GM21515 (cell line): Measurements from ENCODE around the gene PRRG2.
A peak's percentile ranks its signal among the peaks of the same experiment; 100 is the strongest.

Experiments
- ATAC-seq: cut with Tn5 transposase; IDR thresholded peaks from one replicate; pipeline ENCODE4 v1.9.1; 2021; ENCODE audit not compliant: unreplicated experiment

Gene PRRG2

DNA sequence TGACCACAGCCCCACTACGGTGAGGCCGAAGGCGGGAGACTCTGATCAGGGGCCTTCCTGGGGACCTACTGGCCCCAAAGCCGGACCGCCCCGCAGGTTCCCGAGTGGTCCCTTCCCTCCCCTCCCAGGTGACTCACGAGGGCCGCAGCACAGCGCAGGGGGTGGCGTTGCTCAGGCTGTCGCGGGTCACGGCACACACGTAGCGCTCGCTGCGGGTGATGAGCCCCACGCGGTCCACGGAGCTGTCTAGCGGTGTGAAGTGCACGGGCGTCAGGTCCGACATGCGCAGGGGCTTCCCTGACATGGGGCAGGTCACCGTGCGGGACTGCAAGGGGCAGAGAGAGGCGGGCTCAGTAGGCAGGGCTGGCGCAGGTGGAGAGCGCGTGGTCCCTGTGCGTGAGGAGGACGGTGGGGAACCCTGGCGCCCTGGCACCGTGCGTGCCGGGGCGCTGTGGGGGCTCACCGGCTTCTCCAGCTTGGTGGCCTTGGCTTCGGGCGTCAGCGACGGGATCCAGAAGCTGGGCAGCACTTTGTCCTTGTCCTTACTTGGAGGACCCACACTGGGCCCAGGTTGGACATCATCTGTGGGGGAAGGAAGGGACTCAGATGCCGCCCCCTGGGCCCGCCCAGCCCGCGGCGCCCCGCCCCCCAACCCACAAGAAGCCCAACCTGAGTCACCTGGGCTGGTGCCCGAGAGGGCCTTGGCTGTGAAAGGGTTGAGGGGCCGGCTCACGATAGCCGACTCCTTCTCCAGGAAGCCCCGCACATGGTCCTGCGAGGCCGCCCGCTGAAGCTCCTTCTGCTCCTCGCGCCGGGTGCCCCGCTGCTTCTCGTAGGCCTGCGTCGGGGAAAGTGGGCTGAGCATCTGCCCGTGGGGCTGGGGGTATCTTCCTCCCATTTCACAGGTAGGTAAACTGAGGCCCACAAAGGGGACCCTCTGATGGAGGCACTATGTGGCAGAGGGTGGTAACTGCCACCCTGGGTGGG is 24.4 kb upstream of the PRRG2 start:
- ATAC-seq = no peak

DNA sequence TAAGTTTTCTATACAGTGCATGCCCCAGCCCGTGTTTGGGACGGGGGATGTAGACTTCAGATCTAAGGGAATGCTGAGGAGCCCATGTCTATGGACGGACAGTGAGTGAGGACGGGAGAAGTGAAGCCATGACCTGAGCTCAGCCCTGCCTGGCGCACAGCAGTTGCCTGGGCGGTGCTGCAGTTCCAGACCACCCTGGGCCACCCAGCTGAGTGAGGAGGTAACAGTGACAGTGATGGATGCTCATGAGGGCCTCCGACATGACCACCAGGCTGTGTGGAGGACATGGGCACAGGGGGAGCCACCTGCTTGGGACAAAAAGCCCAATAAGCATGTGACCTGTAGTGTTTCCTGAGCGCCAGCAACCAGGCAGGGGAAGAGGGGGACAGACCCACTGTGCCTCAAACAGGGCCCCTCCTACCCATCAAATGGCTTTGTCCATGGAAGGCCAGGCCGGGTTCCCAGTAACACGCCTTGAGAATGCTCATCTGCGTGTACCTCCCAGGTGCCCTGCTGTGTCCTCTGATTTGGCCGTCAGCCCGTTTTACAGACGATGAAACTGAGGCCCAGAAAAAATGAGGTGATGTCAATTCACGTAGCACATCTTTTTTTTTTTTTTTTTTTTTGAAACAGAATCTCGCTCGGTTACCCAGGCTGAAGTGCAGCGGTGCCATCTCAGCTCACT is 23.3 kb upstream of the PRRG2 start:
- ATAC-seq = no peak

DNA sequence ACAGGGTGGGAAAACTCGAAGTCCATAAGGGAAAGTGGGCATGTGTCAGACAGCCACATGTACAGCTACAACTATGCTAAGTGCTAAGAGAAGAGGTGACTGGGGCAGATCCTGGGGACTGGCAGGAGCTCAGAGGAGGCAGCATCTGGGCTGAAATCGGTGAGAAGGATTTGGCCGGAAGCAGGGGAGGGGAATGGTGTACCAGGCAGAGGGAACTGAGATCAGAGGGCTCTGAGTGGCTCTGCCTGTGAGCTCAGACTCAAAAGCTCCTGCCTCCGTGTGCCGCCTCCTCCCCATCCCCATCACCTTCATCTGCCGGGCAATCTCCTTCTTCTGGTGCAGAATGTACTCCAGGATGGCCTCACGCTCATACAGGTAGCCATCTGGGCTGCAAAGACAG is 22.5 kb upstream of the PRRG2 start:
- ATAC-seq = no peak

DNA sequence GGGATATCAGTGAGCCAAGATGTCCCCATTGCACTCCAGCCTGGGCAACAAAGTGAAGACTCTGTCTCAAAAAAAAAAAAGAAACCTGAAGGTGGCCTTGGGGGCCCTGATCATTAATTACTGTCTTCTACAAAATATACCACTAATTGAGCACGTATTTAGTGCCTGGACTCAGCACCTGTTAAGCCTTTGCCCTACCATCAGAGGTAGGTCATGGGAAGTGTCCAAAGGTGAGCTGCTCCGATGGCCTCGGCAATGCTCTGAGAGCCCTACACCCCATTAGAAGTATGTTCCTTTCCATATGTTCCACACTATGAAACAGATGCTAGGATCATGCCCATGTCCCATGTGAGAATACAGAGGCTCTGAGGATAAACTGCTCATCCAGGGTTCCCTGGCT is 21.7 kb upstream of the PRRG2 start:
- ATAC-seq = no peak

DNA sequence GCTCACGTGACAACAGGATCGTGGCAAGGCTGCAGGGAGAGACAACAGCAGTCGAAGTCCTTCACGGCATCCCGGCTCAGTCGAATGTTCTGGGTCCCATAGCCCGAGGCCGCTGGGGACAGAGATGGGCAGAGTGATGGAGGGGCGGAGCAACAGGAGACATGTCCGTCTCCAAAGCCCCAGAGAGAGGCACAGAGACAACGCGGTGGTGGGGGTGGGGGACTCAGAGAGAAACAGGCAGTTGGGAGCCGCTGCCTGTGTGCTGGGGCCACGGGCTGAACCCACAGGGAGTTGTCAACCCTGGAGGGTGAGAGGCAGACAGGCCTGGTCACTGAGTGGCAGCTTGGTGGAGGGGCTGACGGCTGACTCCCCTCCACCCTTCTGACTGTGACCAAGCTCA is 21.2 kb upstream of the PRRG2 start:
- ATAC-seq = no peak

DNA sequence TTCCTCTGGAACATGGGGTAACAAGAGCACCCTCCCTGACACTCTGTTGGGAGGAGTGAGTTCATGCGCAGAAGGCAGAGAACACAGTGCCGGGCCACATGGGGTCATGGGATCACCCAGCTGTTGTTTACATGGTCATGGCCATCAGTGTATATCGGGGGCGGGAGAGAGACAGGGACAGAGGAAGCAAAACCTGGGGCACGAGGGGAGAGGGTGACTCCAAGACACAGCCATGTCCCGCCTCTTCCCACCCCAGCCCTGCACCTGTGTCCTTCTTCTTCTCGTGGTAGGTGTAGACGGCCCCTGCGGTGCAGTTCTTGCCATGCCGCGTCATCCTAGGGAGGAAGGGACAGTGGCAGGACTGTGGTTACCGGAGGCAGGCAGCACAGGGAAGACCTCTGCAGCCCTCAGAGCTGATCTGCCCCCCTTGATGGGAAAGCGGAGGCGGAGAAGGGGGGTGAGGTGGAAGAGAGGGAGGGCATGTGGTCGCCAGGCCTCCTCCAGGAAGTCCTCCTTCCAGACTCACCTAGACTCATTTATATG is 20.7 kb upstream of the PRRG2 start:
- ATAC-seq = no peak

DNA sequence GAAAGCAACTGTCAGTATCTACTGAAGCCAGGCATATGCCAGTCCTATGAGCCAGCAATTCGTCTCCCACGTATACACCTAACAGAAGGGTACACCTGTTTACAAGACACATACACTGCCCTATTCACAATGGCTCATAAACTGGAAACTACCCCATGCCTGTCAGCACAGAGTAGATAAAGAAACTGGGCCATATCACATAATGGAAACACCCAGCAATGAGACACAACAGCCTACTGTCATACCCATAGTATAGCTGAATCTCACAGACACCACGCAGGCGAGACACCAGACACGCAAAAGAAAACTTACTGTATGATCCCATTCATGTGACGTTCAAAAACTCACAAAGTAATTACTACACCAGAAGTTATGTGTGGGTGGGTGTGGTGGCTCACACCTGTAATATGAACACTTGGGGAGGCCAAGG is 16.5 kb upstream of the PRRG2 start:
- ATAC-seq = no peak

DNA sequence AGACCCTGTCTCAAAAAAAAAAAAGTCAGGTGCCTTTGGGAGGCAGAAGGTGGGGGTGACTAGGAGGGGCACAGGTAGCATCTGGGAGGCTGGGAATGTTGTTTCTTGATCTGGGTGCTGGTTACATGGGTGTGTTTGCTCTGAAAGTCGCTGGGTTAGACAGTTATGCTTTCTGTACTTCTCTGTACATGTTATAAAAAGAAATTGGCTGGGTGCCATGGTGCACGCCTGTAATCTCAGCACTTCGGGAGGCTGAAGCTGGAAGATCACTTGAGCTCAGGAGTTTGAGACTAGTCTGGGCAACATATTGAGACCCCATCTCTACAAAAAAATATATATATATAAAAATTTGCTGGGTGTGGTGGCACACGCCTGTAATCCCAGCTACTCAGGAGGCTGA is 15.9 kb upstream of the PRRG2 start:
- no peak for ATAC-seq

DNA sequence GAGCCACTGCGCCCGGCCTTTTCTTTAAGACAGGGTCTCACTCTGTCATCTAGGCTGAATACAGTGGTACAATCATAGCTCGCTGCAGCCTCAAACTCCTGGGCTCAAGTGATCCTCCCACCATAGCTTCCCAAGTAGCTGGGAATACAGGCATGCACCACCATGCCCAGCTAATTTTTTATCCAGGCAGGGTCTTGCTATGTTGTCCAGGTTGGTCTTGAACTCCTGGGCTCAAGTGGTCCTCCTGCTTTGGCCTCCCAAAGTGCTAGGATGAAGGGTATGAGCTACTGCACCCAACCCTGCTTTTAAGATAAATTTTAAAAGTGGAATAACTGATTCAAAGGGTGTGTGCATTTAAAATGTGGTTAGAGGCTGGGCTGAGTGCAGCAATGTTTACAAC is 14.8 kb upstream of the PRRG2 start:
- ATAC-seq = no peak

DNA sequence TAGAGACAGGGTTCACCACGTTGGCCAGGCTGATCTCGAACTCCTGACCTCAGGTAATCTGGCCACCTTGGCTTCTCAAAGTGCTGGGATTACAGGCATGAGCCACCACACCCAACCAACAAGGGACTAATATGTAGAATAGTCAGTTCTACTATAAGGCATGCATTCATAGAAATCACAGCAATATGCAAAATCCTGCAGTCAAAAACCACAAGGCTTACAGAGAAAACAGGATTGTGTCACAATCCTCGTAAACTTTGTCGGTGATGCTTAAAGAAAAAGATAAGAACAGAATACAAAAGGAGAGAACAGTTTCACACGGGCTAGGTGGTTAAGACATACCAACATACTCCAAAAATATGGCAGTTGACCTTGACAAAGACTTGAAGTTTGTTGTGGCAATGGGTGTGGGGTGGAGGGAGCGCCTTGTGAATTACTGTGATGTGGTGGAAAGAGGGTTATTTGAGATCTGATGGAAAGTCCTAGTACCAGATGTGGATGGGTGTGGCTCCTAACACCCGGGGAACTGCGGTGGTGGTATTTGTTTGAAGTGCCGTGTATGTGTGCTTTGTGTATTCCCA is 13.2 kb upstream of the PRRG2 start:
- ATAC-seq = no peak

DNA sequence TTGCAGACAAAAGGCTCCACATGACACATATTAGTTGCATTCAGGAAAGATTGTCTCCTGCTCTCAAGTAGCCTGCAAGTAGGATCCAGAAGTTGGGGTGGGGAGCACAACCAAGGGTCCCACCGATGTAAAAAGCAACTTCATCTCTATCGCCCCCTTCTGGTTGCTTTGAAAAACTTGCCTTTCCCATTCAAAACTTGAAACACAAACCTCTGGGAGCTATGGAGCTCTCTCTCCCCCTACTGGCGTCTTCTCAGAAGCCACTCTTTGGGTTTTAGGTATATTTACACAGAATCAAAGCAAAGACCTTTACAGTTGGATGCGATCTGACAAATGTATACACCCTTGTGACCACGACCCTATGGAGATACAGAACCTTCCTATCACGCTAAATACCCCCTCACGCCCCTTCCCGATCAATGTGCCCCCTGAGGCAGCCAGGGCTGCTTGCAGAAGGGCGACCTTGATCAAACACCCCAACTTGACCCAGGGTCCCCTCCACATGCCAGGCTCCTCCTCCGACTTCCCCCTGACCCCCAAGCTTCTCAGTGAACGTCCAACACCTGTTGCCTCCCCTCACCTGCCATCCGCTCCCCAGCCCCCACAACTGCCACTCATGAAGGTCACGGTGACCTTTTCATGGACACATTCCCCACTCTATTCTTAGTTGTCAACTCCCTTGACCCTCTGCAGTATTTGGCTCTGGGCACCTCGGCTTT is 10.8 kb upstream of the PRRG2 start:
- ATAC-seq = no peak

DNA sequence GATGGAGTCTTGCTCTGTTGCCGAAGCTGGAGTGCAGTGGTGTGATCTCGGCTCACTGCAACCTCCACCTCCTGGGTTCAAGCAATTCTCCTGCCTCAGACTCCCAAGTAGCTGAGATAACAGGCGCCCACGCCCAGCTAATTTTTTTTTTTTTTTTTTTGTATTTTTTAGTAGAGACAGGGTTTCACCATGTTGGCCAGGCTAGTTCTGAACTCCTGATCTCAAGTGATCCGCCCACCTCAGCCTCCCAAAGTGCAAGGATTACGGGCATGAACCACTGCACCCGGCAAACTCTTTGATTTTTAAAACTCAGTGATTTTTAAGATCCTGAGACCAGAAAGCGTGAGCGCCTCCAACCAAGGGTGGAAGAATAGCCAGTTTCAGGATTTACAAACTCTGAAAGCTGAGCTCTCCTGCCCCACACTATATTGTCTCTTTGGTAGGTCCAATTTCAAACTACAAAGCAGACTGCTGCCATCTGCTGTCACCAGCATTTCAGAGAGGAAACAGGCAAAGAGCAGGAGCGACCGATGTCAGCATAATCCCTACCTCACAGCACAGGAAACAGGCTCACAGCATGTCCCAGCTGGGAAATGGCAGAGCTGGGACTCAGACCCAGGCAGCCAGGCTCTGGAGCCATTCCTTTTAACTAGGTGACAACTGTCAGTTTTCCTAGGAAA is 10.0 kb upstream of the PRRG2 start:
- no peak for ATAC-seq

DNA sequence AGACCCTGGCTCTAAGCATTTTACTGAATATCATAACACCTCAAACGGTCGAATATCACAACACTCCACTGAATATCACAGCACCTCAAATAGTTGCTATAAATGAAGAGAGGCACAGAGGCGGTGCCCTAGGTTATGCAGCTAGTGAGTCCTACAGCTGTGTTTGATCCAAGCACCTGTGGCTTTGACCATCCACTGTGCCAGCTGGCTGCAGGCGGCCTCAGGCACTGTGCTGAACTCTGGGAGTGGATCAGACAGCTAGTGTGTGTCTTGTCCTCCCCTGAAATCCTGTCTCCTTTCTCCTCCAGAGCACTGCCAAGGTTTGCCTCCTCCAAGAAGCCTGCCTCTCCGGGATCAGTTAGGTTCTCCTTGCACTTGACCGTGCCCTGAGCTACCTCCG is 8.1 kb upstream of the PRRG2 start:
- ATAC-seq = no peak

DNA sequence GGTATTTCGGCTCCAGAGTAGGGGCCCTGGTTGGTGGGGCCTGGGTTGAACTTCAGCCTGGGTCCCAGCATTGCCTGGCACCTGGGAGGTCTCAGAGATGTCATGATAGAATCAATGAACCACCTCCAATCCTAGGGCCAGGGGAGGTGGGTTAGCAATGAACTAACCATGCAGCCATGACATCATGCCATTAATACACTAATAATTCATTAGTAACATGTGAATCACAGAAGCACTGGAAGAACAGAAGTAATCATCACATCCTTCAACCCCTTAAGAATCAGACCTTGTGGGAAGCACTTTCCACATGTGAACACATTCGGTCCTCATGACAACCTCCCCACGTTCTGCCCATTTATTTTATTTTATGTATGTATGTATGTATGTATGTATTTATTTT is 7.7 kb upstream of the PRRG2 start:
- ATAC-seq = no peak

DNA sequence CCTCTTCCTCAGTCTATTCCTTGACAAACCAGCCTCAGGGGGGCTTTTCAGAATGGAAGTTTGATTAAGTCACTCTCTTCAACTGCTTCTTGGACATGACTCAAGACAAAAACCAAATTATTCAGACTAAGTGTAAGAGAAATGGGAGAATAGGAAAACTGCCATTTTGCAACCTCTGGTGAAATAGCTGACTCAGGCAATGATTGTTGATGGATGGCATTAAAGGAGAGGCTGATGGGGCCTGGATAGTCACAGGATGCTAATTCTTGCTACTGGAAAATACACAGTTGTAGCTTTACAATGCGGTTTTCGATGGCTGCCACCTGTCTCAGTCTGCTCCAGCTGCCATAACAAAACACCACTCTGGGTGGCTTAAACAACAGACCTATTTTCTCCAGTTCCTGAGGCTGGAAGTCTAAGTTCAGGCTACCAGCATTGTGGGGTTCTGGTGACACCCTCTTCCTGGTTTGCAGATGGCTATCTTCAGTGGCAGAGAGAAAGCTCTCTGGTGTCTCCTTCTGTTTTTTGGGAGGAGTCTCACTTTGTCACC is 6.8 kb upstream of the PRRG2 start:
- ATAC-seq = no peak

DNA sequence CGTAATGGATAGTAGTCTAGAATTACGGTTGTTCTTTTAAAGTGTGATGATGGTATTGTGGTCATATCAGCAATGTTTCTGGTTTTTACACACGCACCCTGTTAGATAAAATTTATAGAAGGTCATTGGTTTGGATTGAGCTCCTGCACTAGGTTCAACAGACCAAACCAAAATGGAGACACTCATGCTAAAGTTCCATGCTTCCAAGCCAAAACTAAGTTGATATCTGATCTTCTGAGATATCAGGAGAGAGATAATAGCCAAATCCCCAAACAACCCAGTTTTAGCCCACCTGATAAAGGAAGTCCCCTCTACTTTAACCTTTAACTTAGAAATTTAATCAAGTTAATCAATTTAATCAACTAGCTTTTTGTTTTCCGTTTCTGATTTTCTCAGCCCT is 1.9 kb upstream of the PRRG2 start:
- ATAC-seq = no peak

DNA sequence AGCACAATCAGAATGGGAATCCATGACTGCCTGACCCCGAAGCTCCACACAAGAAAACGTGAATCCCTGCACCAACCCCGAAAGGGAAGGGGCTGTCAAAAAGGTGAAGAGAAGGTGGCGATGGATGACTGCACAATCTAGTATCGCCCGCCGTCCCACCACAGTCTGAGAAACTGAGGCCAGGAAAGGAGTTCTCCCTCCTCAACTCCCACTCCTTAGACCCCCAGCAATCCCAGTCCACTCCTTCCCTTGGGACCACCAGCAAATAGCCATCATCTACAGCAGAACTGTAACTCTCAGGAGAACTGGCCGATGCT is 1.2 kb upstream of the PRRG2 start:
- no peak for ATAC-seq

DNA sequence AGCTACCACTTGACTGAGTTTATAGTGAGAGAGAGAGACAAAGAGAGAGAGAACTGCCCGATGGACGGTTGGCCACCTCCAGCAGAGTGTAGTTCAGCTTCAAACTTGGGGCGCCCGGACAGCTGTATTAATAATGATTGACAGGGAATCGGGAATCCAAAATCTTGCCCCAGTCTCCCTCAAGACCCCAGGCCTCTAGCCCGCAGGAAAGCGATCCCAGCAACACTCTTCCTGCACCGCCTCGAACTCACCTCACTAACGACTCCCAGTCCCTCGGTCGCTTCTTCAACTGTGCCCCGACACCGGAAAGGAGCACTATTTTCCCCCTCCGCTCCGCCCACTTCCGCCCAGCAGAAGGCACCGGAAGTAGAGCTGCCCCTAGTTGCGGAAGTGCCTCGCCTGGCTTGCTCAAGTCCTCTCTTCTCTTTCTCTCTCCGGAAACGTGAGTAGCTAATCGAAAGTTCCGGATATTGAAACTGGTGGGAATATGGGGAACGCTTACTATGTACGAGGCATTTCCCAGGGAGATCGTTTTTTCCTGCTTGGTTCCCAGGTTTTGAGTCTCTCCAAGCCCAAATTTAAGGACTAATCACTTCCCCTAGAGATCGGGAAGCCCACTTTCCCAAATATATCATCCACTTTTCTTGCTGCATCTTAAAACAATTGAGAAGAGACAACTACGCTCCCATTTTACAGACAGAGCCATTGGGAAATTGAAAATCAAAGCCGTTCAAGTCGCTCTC is 681 bp upstream of the PRRG2 start, which contains the start of gene NOSIP:
Gene NOSIP, minus strand, starts transcription at position 293 of the 743 bp plus-strand sequence. CDS start 19,865 bp downstream, outside the sequence.
- peak; percentile 80 for ATAC-seq

DNA sequence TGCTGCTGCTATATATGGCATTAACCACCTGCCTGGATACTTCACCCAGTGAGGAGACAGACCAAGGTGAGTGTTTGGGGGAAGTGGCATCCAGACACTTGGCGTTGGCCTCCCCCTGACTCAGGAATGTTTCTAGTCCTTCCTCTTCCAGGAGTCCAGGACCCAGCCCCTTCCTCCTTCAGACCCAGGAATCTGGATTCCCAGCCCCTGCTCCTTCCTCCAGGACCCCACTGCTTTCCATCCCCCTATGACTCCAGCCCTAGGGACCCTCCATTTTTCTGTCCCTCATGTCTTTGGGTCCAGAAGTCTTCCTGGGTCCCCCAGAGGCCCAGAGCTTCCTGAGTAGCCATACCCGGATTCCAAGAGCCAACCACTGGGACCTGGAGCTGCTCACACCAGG is 2.1 kb downstream of the PRRG2 start:
- ATAC-seq = no peak

DNA sequence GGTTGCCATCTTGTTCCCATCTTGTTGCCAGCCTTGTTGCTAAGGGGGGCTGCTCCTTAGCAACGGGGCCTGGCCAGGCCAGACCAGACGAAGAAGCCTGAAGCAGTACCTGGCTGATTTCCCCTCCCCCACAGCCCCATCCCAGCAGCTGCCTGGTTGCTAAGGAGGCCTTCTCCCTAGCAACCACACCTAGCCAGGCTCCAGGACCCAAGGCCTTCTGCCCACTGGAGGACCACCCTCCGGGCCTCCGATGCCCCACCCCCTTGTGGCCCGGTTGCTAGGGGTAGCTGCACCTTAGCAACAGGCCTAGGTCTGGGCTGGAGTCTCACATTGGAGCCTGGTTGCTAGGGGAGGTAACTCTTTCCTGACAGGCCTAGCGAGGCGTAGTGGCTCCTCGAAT is 3.9 kb downstream of the PRRG2 start:
- no peak for ATAC-seq
